C4-2B (cell line): Measurements from ENCODE around the gene PPIG.
"Not testable (repeated sequence)": the region's sequence is repeated elsewhere in the genome, so short reads cannot be mapped to it uniquely, and the experiment has no call there.

Experiments
- H3K27ac ChIP-seq: fragments of 450-650 bp; 2 replicates; pipeline ENCODE4 v1.5.1; 2017
- ZFX ChIP-seq: fragments of 450-650 bp; IDR thresholded peaks from 2 replicates; pipeline ENCODE4 v1.6.1; 2017
- TF ChIP-seq, protein P1 (sequence below): fragments of 450-650 bp; conservative IDR thresholded peaks from 2 replicates; pipeline ENCODE4 v1.5.1; 2017; ENCODE audit warnings: mild to moderate bottlenecking

Gene PPIG

DNA sequence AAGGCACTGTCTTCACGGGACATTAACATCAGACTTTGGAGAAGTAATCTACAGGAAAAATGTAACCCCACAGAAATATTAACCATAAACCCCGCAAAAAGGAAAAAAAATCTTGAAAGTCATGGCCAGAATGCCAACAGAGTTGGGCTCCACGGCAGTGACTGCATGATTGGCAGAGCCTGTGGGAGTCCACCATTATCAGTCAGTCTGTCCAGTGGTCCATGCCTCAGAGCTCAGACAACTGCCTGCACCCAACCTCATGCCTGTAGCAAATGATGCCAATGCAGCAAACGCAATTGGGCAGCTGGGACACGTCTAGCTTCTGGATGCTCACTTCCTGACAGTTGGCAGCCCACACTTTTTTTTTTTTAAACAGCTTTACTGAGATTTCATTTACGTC, 5.1 kb upstream of the PPIG start:
- no peak overlapping the region for H3K27ac ChIP-seq
- no peak for TF ChIP-seq ZFX
- TF ChIP-seq, protein P1, sequence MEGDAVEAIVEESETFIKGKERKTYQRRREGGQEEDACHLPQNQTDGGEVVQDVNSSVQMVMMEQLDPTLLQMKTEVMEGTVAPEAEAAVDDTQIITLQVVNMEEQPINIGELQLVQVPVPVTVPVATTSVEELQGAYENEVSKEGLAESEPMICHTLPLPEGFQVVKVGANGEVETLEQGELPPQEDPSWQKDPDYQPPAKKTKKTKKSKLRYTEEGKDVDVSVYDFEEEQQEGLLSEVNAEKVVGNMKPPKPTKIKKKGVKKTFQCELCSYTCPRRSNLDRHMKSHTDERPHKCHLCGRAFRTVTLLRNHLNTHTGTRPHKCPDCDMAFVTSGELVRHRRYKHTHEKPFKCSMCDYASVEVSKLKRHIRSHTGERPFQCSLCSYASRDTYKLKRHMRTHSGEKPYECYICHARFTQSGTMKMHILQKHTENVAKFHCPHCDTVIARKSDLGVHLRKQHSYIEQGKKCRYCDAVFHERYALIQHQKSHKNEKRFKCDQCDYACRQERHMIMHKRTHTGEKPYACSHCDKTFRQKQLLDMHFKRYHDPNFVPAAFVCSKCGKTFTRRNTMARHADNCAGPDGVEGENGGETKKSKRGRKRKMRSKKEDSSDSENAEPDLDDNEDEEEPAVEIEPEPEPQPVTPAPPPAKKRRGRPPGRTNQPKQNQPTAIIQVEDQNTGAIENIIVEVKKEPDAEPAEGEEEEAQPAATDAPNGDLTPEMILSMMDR, result no peak

- H3K27ac ChIP-seq, result not testable (repeated sequence)
Observed at GRCh38 chr2:169582552-169583266, 1.4 kb upstream of the PPIG start.

DNA sequence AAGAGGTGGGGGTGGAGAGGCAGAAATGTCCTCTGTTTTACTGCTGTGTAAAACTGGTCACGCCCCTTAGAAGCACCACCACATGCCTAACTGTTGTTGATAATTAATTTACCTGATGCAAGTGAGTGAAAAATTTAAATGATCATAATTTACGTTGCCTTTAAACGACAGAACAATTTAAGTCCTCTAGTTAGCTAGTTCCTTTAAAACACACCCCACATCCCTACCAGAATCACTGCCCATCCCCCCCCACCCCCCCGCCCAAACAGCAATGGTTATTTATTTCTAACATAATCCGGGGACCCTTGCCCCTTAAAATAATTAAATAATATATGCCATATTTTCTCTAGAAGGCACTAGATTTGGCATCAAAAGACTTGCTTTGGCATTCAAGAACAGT, 633 bp upstream of the PPIG start:
- TF ChIP-seq, protein P1, result no peak
- no peak for TF ChIP-seq ZFX
- H3K27ac ChIP-seq, result no peak overlapping the region

DNA sequence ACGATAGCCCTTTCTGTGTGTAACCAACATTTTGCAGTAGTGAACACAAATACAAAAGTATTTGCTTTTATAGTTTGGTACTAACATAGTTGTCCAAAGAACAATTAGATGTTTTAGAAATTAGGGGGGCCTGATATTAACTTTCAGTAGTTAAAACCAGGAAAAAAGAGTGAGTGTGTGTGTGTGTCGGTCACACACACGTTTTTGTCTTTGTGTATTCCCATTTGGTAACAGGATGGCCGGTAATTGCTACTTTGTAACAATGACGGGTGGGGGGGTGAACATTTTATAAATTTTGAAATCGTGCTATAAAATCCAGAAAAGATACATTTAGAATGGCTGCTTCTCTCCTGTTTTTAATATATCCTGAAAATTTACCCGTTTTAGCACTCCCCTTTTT, 1.5 kb downstream of the PPIG start:
- H3K27ac ChIP-seq, result peak overlapping the region; percentile 97

GRCh38 chr2:169590804-169591203, 6.7 kb downstream of the PPIG start:
- no peak for TF ChIP-seq ZFX
- no peak overlapping the region for H3K27ac ChIP-seq

More for the DNA sequence above, 1.5 kb downstream of the PPIG start:
- TF ChIP-seq, protein P1, result no peak
- TF ChIP-seq ZFX, result no peak

- not testable (repeated sequence) for H3K27ac ChIP-seq
Observed at GRCh38 chr2:169596546-169596945, 12.4 kb downstream of the PPIG start.

DNA sequence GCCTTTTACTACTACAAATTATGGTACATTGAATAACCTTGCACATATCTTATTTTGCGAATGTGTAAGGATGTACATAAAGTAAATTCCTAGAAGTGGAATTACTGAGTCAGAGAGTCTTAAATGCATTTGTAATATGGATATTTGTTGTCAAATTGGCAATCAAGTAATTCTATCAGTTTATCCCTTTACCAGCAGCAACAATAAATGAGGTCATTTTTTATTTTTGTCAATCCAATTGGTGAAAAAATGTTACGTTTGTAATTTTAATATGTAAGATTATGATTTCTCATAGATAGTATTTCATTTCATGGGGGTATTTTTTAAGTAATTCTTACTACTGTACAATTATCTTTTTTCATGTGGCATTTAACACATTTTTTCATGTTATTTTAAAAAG, 14.8 kb downstream of the PPIG start:
- no peak for TF ChIP-seq ZFX
- TF ChIP-seq, protein P1, result no peak
- H3K27ac ChIP-seq, result no peak overlapping the region

GRCh38 chr2:169599568-169599967, 15.4 kb downstream of the PPIG start:
- no peak overlapping the region for H3K27ac ChIP-seq
- TF ChIP-seq, protein P1, result no peak
- no peak for TF ChIP-seq ZFX

- H3K27ac ChIP-seq, result no peak overlapping the region
- TF ChIP-seq ZFX, result no peak
- TF ChIP-seq, protein P1, result no peak
Observed at GRCh38 chr2:169609264-169609663, 25.1 kb downstream of the PPIG start.
